Measurements from ENCODE around the gene PWP1.

Gene PWP1

DNA sequence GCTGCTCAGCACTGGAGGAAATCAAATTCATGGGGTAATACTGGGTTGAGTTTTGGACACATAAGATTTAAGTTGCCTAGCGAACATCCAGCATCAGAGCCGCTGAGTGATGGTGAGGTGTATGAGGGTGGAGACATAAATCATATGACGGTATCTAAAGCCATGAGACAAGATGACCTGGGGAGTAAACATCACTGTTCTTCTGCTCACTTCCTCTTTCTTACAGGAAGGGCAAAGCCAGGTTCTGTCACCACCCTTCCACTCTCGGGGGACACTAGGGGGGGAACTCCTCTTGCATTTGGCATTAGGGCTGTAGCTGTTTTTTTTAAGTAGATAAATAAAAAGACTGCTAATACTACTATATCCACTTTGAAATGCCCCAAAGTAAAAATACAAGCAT, 51.3 kb downstream of the PWP1 start:
- no peak for DNase-seq

- DNase-seq: peak; percentile 82
These were observed 62.9 kb downstream of the PWP1 start for GRCh38 chr12:107748472-107748871.

DNA sequence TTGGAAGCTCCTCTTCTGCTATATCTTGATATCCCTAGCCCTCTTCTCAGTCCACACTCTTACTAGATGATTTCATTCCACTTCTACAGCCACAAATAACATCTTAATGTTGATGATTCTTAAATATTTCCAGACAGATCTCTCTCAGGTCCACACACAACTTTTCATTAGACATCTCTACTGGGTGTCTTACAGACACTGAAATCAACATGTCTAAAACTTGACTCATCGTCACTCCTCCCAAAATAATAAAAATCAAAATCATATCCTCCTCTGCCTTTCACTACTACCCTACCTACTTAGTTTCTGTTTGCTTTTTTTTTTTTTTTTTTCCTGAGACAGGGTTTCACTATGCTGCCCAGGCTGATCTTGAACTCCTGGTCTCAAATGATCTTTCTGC, 63.5 kb downstream of the PWP1 start:
- DNase-seq: peak; percentile 79

DNA sequence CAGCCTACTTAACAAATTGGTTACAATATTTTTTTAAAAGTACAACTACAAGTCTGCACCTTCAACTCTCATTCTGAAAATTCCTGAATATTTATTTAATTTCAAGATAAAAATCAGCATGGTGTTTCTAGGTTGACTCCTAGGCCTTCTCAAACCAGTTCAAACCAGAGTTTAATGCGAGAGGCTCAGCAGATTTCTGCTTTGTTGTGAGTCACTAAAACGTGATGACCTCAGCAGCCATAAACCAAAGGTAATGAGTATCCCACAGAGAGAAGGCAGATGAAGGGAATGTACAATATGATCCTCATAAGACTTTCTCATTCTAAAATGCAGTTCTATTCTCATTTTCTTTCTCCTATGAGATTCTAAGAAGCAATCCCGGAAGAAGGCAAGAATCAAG, 73.8 kb downstream of the PWP1 start:
- DNase-seq: peak; percentile 67

- no peak for DNase-seq
These were observed 74.7 kb downstream of the PWP1 start for GRCh38 chr12:107760207-107760808.

GRCh38 chr12:107760809-107761501, 75.4 kb downstream of the PWP1 start, which contains the start of gene PRDM4:
Gene PRDM4 (minus strand): TSS chr12:107761137. CDS start chr12:107760515, 622 bp downstream.
- peak; percentile 96 for DNase-seq

- DNase-seq: no peak
These were observed 75.9 kb downstream of the PWP1 start for GRCh38 chr12:107761502-107761904.
